SK-N-SH treated with all-trans-retinoic acid at 6 μM for 48 hours (cell line): Measurements from ENCODE around the gene SERPINE2.

ENCODE experiments used
- BACH2 ChIP-seq: fragments of 250-450 bp; sonication (Bioruptor Pico); IDR thresholded peaks from 2 replicates; pipeline ENCODE4 v1.9.0; 2021; ENCODE audit warnings: mild to moderate bottlenecking, borderline replicate concordance
- CREB5 ChIP-seq: fragments of 250-450 bp; sonication (Bioruptor Pico); IDR thresholded peaks from 2 replicates; pipeline ENCODE4 v1.5.1; 2020; ENCODE audit warnings: low read depth, mild to moderate bottlenecking, moderate library complexity
- CSRNP3 ChIP-seq: fragments of 250-450 bp; sonication (Bioruptor Pico); IDR thresholded peaks from 2 replicates; pipeline ENCODE4 v1.5.1; 2021; ENCODE audit warnings: mild to moderate bottlenecking, moderate library complexity
- ESRRG ChIP-seq: fragments of 250-450 bp; sonication (Bioruptor Pico); IDR thresholded peaks from 2 replicates; pipeline ENCODE4 v1.6.1; 2021; ENCODE audit warnings: mild to moderate bottlenecking
- ISL1 ChIP-seq: fragments of 250-450 bp; sonication (Bioruptor Pico); IDR thresholded peaks from 2 replicates; pipeline ENCODE4 v2.1.2; 2022; ENCODE audit warnings: mild to moderate bottlenecking, moderate library complexity
- PATZ1 ChIP-seq: fragments of 250-450 bp; sonication (Bioruptor Pico); IDR thresholded peaks from 2 replicates; pipeline ENCODE4 v1.8.0; 2020; ENCODE audit warnings: mild to moderate bottlenecking, moderate library complexity, borderline replicate concordance
- PPARA ChIP-seq: fragments of 250-450 bp; sonication (Bioruptor Pico); IDR thresholded peaks from 2 replicates; pipeline ENCODE4 v1.5.0; 2020; ENCODE audit warnings: mild to moderate bottlenecking, borderline replicate concordance
- TCF4 ChIP-seq: fragments of 250-450 bp; sonication (Bioruptor Pico); IDR thresholded peaks from 2 replicates; pipeline ENCODE4 v1.8.0; 2021; ENCODE audit warnings: mild to moderate bottlenecking, moderate library complexity, borderline replicate concordance
- ZFP3 ChIP-seq: fragments of 250-450 bp; sonication (Bioruptor Pico); IDR thresholded peaks from 2 replicates; pipeline ENCODE4 v1.5.0; 2020; ENCODE audit warnings: mild to moderate bottlenecking, moderate library complexity

- no peak for TF ChIP-seq CREB5 (CRISPR knock-in tag)
- TF ChIP-seq ESRRG (CRISPR knock-in tag): no peak
- no peak for TF ChIP-seq ISL1 (CRISPR knock-in tag)
- TF ChIP-seq BACH2 (CRISPR knock-in tag): no peak
- TF ChIP-seq ZFP3: no peak
- TF ChIP-seq TCF4 (CRISPR knock-in tag): no peak
- TF ChIP-seq CSRNP3 (CRISPR knock-in tag): no peak
- no peak for TF ChIP-seq PATZ1
- no peak for TF ChIP-seq PPARA (CRISPR knock-in tag)
Measured at GRCh38 chr2:223996391-223996790, 42.7 kb downstream of the SERPINE2 start.
